Osteoblast (primary cell): Measurements from ENCODE around the gene USP46. TPM values are rescaled to one million over a fixed set of nuclear protein-coding genes. Genes with fewer than 3 reads are reported as not detected.

Experiments used
- DNase-seq: peaks from one replicate; pipeline ENCODE4 v3.0.0; 2011; ENCODE audit warnings: low spot score, mixed read lengths; ENCODE audit not compliant: insufficient read length; ENCODE audit errors: missing footprints
- H2AFZ ChIP-seq: 2 replicates; pipeline ENCODE4 v1.6.0; 2011; ENCODE audit warnings: mild to moderate bottlenecking, low read length
- H3K27ac ChIP-seq: 2 replicates; pipeline ENCODE4 v1.5.1; 2011; ENCODE audit warnings: mild to moderate bottlenecking, low read depth, low read length, moderate library complexity
- H3K27me3 ChIP-seq: 2 replicates; pipeline ENCODE4 v1.6.0; 2012; ENCODE audit warnings: mild to moderate bottlenecking, control low read depth, inconsistent platforms, low read length, moderate library complexity; ENCODE audit not compliant: insufficient read depth
- H3K36me3 ChIP-seq: 2 replicates; pipeline ENCODE4 v1.5.1; 2011; ENCODE audit warnings: mild to moderate bottlenecking, low read length, control low read depth, moderate library complexity; ENCODE audit not compliant: insufficient read depth
- H3K4me1 ChIP-seq: 2 replicates; pipeline ENCODE4 v1.5.1; 2011; ENCODE audit warnings: mild to moderate bottlenecking, low read length, control low read depth, moderate library complexity; ENCODE audit not compliant: insufficient read depth
- H3K4me2 ChIP-seq: 2 replicates; pipeline ENCODE4 v1.6.0; 2011; ENCODE audit warnings: mild to moderate bottlenecking, low read length; ENCODE audit not compliant: insufficient read depth
- H3K4me3 ChIP-seq: fragments of 200-600 bp; sonication (generic); 3 replicates; pipeline ENCODE4 v1.5.1; 2012; ENCODE audit warnings: mild to moderate bottlenecking, low read length, inconsistent platforms; ENCODE audit not compliant: insufficient read depth
- H3K79me2 ChIP-seq: 2 replicates; pipeline ENCODE4 v1.6.0; 2012; ENCODE audit warnings: mild to moderate bottlenecking, low read length, control low read depth, inconsistent platforms; ENCODE audit not compliant: insufficient read depth
- H3K9me3 ChIP-seq: 2 replicates; pipeline ENCODE4 v1.5.1; 2011; ENCODE audit warnings: low read depth, low read length, control low read depth
- H4K20me1 ChIP-seq: 2 replicates; pipeline ENCODE4 v1.6.0; 2012; ENCODE audit warnings: mild to moderate bottlenecking, low read length, control low read depth; ENCODE audit not compliant: insufficient read depth
- CTCF ChIP-seq: IDR thresholded peaks from 2 replicates; pipeline ENCODE4 v1.5.1; 2011; ENCODE audit warnings: mild to moderate bottlenecking, low read depth, low read length, moderate library complexity; ENCODE audit errors: extremely low read depth
- total RNA-seq: library from RNA; depleted of rRNA; stranded (reverse); fragments of >200 nt; gene quantifications from 2 replicates; pipeline ENCODE4 v1.2.3, GENCODE V29; 2012

Gene USP46
- total RNA-seq, 1 donor, result 12.7 TPM

DNA sequence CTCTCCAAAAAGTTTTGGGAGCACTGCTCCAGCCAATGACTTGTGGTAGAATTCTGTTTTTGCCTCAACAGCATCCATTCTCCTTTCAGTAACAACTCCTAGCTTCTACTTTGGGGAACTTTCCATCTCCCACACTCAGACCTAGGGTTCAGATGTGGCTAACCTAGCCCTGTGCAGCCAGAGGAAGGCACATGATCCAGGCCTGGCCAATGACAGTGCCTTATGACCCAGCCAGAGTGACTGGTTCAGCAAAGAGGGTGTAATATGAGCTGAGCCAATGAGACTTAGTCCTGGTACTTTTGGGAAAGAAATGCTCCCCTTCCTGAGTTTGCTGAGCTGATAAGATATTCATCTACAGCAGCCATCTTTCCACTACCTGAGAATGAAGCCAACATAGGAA is 5.4 kb upstream of the USP46 start:
- H2AFZ ChIP-seq, result no peak overlapping the region
- H3K36me3 ChIP-seq, result no peaks in the 10 kb centered on the region
- TF ChIP-seq CTCF, result no peak
- H3K79me2 ChIP-seq, result no peaks in the 10 kb centered on the region
- no peak overlapping the region for H3K4me3 ChIP-seq
- H3K9me3 ChIP-seq, result no peaks in the 10 kb centered on the region
- H4K20me1 ChIP-seq, result no peaks in the 10 kb centered on the region
- DNase-seq, result peak; percentile 46
- H3K27ac ChIP-seq, result no peak overlapping the region
- H3K4me1 ChIP-seq, result no peaks in the 10 kb centered on the region
- no peak overlapping the region for H3K4me2 ChIP-seq
- H3K27me3 ChIP-seq, result peaks cover 2% of the 10 kb centered on the region

GRCh38 chr4:52661966-52662690 is 3.0 kb upstream of the USP46 start:
- Histone ChIP-seq H3K4me1 (peaks cover 9% of the 10 kb centered on the region), H3K27me3 (no peaks in the 10 kb centered on the region), H3K4me2 (no peak overlapping the region), H3K27ac (no peak overlapping the region), H4K20me1 (peaks cover 6% of the 10 kb centered on the region), H3K4me3 (no peak overlapping the region), H3K79me2 (peaks cover 10% of the 10 kb centered on the region), H3K36me3 (no peaks in the 10 kb centered on the region), H3K9me3 (no peaks in the 10 kb centered on the region), H2AFZ (no peak overlapping the region)
- no peak for DNase-seq
- TF ChIP-seq CTCF, result no peak

GRCh38 chr4:52660643-52661042 is 1.5 kb upstream of the USP46 start:
- Histone ChIP-seq H3K79me2 (peaks cover 16% of the 10 kb centered on the region), H3K27ac (no peak overlapping the region), H3K27me3 (no peaks in the 10 kb centered on the region), H3K9me3 (no peaks in the 10 kb centered on the region), H3K36me3 (no peaks in the 10 kb centered on the region), H2AFZ (no peak overlapping the region), H3K4me2 (peak overlapping the region; percentile 86), H4K20me1 (peaks cover 6% of the 10 kb centered on the region), H3K4me3 (no peak overlapping the region), H3K4me1 (peaks cover 9% of the 10 kb centered on the region)
- TF ChIP-seq CTCF, result no peak
- DNase-seq, result peak; percentile 21

DNA sequence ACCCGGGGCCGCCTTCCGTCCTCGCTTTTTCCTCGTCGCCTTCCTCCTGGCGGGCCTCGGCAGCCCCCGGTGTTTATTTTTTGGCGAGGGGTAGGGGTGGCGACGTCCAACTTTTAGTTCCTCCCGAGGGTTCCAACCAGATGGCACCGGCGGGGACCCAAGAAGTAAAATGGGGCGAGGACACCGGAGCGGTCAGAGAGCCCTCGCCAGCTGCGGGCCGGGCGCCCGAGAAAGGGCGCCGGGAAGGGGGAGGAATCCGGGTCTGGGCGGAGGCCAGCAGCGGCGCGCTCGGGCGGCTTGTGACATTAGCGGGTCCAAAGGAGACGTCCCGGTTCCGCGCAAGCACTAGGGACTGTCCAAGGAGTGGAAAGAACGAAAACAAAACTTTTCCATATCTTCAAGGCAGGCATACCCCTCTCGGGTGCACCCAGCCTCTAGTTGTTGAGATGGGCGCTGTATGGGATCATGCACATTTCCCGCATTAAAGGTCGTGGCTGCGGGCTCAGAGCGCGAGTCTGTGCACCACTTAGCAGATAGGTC is 691 bp upstream of the USP46 start:
- Histone ChIP-seq H3K9me3 (no peaks in the 10 kb centered on the region), H3K27me3 (no peaks in the 10 kb centered on the region), H4K20me1 (peaks cover 6% of the 10 kb centered on the region), H3K36me3 (no peaks in the 10 kb centered on the region), H2AFZ (peak overlapping the region; percentile 93), H3K4me2 (peak overlapping the region; percentile 86), H3K79me2 (peaks cover 18% of the 10 kb centered on the region), H3K4me3 (peak overlapping the region; percentile 88), H3K4me1 (peaks cover 9% of the 10 kb centered on the region), H3K27ac (peak overlapping the region; percentile 55)
- no peak for TF ChIP-seq CTCF
- DNase-seq, result peak; percentile 91
